HEK293T (cell line): Measurements from ENCODE around the gene OVOL1.
A peak's percentile ranks its signal among the peaks of the same experiment; 100 is the strongest.

Source experiments
- CTCF ChIA-PET: fragments of 350-600 bp; formaldehyde crosslinking; extraction: SDS; loops from one replicate; lab custom pipeline; 2021; ENCODE audit warnings: antibody characterized with exemption, inconsistent platforms; lab: Yijun Ruan, JAX
- POLR2A ChIA-PET: fragments of 350-600 bp; formaldehyde crosslinking; extraction: SDS; loops from one replicate; lab custom pipeline; 2020; ENCODE audit warnings: antibody characterized with exemption, inconsistent platforms; lab: Yijun Ruan, JAX
- DNase-seq: peaks from one replicate; pipeline ENCODE4 v3.0.0; 2012; ENCODE audit warnings: mixed read lengths; ENCODE audit errors: extremely low spot score
- ARNT ChIP-seq: fragments of 450-650 bp; IDR thresholded peaks from 2 replicates; pipeline ENCODE4 v1.6.1; 2017; ENCODE audit warnings: mild to moderate bottlenecking
- BHLHE40 ChIP-seq: fragments of 450-650 bp; IDR thresholded peaks from 2 replicates; pipeline ENCODE4 v1.6.1; 2016; ENCODE audit warnings: mild to moderate bottlenecking, moderate library complexity, borderline replicate concordance
- CTBP1 ChIP-seq: fragments of 450-650 bp; IDR thresholded peaks from 2 replicates; pipeline ENCODE4 v1.6.1; 2016; ENCODE audit warnings: borderline replicate concordance
- ELF4 ChIP-seq: fragments of 450-650 bp; IDR thresholded peaks from 2 replicates; pipeline ENCODE4 v1.6.1; 2017; ENCODE audit warnings: antibody characterized with exemption
- FOXA1 ChIP-seq: fragments of 450-650 bp; IDR thresholded peaks from 2 replicates; pipeline ENCODE4 v1.6.1; 2016; ENCODE audit warnings: mild to moderate bottlenecking
- FOXK2 ChIP-seq: fragments of 450-650 bp; IDR thresholded peaks from 2 replicates; pipeline ENCODE4 v1.6.1; 2016; ENCODE audit warnings: mild to moderate bottlenecking
- FOXM1 ChIP-seq: fragments of 450-650 bp; IDR thresholded peaks from 2 replicates; pipeline ENCODE4 v1.6.1; 2017; ENCODE audit warnings: mild to moderate bottlenecking, borderline replicate concordance
- HDGF ChIP-seq: fragments of 450-650 bp; IDR thresholded peaks from 2 replicates; pipeline ENCODE4 v1.6.1; 2017; ENCODE audit warnings: antibody characterized with exemption, borderline replicate concordance
- L3MBTL2 ChIP-seq: fragments of 450-650 bp; conservative IDR thresholded peaks from 2 replicates; pipeline ENCODE4 v1.6.1; 2016; ENCODE audit warnings: mild to moderate bottlenecking
- LEF1 ChIP-seq: fragments of 450-650 bp; IDR thresholded peaks from 2 replicates; pipeline ENCODE4 v1.6.1; 2017; ENCODE audit warnings: mild to moderate bottlenecking, borderline replicate concordance
- NFRKB ChIP-seq: fragments of 450-650 bp; IDR thresholded peaks from 2 replicates; pipeline ENCODE4 v1.6.1; 2016; ENCODE audit warnings: mild to moderate bottlenecking, moderate library complexity
- SP1 ChIP-seq: fragments of 450-650 bp; IDR thresholded peaks from 2 replicates; pipeline ENCODE4 v1.6.1; 2017
- SUZ12 ChIP-seq: fragments of 450-650 bp; IDR thresholded peaks from 2 replicates; pipeline ENCODE4 v1.6.1; 2016; ENCODE audit warnings: mild to moderate bottlenecking
- TARDBP ChIP-seq: fragments of 450-650 bp; IDR thresholded peaks from 2 replicates; pipeline ENCODE4 v1.6.1; 2016
- ZNF384 ChIP-seq: fragments of 450-650 bp; IDR thresholded peaks from 2 replicates; pipeline ENCODE4 v1.6.1; 2016

OVOL1 gene

DNA sequence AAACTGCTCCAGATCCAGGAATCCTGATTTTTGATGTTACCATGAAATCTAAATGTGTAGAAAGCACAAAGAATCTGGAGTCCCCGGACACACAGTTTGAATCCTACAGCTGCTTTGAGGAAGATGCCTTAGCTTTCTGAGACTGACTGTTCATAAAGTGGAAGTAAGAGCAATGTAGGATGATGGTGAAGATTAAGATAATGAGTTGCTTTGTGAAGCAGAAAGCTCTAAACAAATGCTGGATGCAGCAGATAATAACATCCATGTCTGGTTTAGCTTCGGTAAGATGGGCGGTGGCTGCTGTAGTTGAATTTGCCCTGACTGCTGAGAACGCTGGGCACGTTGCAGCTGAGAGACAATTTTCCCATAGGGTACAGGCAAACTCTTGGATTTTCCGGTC lies 20.1 kb downstream of the OVOL1 start:
- DNase-seq, result no peak
- POLR2A ChIA-PET, result interaction anchor here (0.8 to 1.4 kb wide), 2 partner anchors 11 to 27 kb away, joined by 3 read pairs; no protein-coding TSS in a partner anchor
- CTCF ChIA-PET, result interaction anchor here (0.6 to 3.6 kb wide), 2 partner anchors 23 to 27 kb away, joined by 3 to 10 read pairs; no protein-coding TSS in a partner anchor
- TF ChIP-seq FOXA1 (no peak), LEF1 (no peak), L3MBTL2 (no peak), BHLHE40 (no peak), FOXK2 (no peak), FOXM1 (no peak), HDGF (no peak), SP1 (no peak), ZNF384 (no peak)

GRCh38 chr11:65808744-65809341 lies 22.0 kb downstream of the OVOL1 start:
- no peak for DNase-seq
- POLR2A ChIA-PET, result interaction anchor here (0.7 to 1.5 kb wide), 3 partner anchors 10 to 243 kb away, joined by 3 to 6 read pairs (median 3); partner anchors contain the start of genes RELA and SF3B2
- CTCF ChIA-PET, result interaction anchor here (0.9 to 3.6 kb wide), 2 partner anchors 10 to 29 kb away, joined by 3 to 10 read pairs; no protein-coding TSS in a partner anchor
- TF ChIP-seq CTBP1 (no peak), ELF4 (no peak), FOXA1 (no peak), BHLHE40 (no peak), TARDBP (no peak), ARNT (no peak), L3MBTL2 (no peak), FOXM1 (no peak), ZNF384 (no peak), SP1 (no peak), HDGF (no peak), SUZ12 (no peak), FOXK2 (no peak), LEF1 (no peak), NFRKB (no peak)

DNA sequence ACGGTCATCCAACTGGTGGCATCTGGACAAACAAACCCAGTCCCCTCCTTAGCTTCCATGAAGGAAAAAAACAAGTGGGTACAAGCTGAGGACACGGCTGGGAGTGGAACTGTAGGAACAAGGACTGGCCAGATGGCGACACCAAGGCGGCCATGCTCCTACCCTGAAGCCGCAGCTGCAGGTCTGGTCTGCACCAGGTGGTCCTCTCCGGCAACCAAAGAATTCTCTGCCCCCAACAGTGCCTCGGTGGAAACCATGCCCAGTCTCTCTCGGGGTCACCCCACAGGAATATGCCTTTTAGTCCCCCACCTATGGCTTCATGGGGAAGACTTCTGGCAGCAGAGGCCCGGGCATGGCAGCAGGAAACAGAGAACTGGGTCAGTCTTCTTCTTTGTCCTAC lies 22.6 kb downstream of the OVOL1 start:
- ChIA-PET POLR2A (interaction anchor here (1.1 kb wide), 1 partner anchor 242 kb away, joined by 3 read pairs; the partner anchor contains the start of gene SF3B2), CTCF (interaction anchor here (0.6 to 3.6 kb wide), 2 partner anchors 30 to 189 kb away, joined by 3 to 10 read pairs; no protein-coding TSS in a partner anchor)
- no peak for TF ChIP-seq CTBP1
- DNase-seq, result no peak

GRCh38 chr11:65810046-65810868 lies 23.4 kb downstream of the OVOL1 start:
- ChIA-PET POLR2A (interaction anchor here (1.1 kb wide), 1 partner anchor 242 kb away, joined by 3 read pairs; the partner anchor contains the start of gene SF3B2), CTCF (interaction anchor here (0.6 to 3.6 kb wide), 2 partner anchors 30 to 189 kb away, joined by 3 to 10 read pairs; no protein-coding TSS in a partner anchor)
- no peak for TF ChIP-seq HDGF
- peak; percentile 89 for TF ChIP-seq TARDBP
- DNase-seq, result no peak

- CTCF ChIA-PET, result interaction anchor here (1.7 kb wide), 1 partner anchor 100 kb away, joined by 8 read pairs; the partner anchor contains the start of gene KAT5
- no peak for DNase-seq
- POLR2A ChIA-PET, result interaction anchor here (2.7 kb wide), 1 partner anchor 33 kb away, joined by 7 read pairs; no protein-coding TSS in a partner anchor
- no peak for TF ChIP-seq L3MBTL2
- TF ChIP-seq FOXK2, result no peak
- TF ChIP-seq LEF1, result no peak
- no peak for TF ChIP-seq CTBP1
- TF ChIP-seq TARDBP, result no peak
- no peak for TF ChIP-seq FOXM1
- TF ChIP-seq ARNT, result no peak
- no peak for TF ChIP-seq FOXA1
Measured at GRCh38 chr11:65811764-65812475, 25.1 kb downstream of the OVOL1 start.

DNA sequence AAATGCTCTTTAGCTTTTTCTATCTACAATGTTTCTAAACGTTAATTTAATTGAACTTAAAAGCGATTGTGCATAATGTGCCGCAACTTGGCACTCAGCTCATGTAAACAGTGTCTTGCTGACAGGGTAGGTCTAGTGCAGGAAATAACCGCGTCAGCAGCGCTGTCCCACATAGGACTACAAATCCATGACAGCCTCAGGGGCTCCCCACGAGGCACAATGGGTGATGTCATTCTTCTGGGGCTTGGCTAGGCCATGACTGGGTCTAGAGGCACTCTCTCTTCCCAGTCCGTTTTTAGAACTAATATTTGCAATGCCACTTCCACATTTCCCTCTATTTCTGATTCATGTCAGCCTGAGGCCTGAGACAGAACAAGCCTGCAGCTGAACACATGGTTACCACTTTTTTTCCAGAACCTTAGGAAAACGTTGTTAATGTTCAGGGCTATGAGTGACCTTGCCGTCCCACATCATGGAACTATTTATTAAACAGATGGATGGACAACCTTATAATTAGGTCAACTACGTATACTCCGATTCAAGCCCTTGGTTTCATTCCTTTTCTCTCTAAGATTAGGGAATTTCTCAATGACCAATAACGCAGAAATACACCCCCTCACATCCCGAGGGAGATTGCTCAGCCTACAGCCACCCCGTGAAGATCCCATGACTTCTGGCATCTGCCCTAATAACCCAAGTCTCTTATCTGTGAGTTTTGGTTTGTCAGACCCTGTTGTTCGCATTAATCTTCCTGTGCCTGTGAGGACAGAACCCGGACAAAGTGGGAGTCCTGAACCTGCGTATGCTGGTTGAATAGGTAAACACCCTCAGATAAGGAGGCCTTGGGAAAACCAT lies 27.5 kb downstream of the OVOL1 start:
- no peak for TF ChIP-seq ARNT
- no peak for TF ChIP-seq LEF1
- TF ChIP-seq FOXA1, result no peak
- TF ChIP-seq FOXK2, result no peak
- TF ChIP-seq CTBP1, result no peak
- no peak for TF ChIP-seq ZNF384
- CTCF ChIA-PET, result interaction anchor here (1.7 to 3.7 kb wide), 2 partner anchors 34 kb away, joined by 6 to 15 read pairs; partner anchors contain the start of gene AP5B1
- POLR2A ChIA-PET, result interaction anchor here (1.4 to 2.7 kb wide), 2 partner anchors 35 to 44 kb away, joined by 3 to 7 read pairs; no protein-coding TSS in a partner anchor
- no peak for DNase-seq
